ENCODE results near the gene GPR108.

GPR108 gene

DNA sequence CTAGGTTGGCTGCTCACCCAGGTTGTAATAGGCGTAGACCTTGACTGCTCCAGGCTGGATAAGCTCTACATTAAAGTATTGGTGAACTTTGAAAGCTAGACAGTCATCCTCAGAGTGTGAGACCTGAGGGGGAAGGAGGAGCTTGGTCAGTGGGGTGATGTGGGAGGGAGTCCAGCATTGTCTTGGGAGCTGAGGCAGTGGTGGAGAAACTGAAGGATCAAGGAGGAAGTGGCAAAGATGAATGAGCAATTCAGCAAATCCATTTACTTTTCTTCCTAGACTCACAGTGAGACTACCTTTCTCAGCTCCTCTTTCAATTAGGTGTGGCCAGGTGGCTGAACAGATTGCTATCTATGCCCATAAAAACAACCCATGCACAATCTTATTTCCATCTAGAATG lies 57.2 kb downstream of the GPR108 start:
- no peak overlapping the region for H3K4me3 ChIP-seq (ENCODE audit: low read depth, low read length)
- TF ChIP-seq OVOL3 (tag by site-specific recombination; IDR thresholded peaks at IDR 0.05): no peak
- CTCF ChIA-PET: interaction anchor here (2.1 kb wide), 1 partner anchor 183 kb away, joined by 5 read pairs; no protein-coding TSS in a partner anchor
- no peaks in the 10 kb centered on the region for H3K36me3 ChIP-seq (ENCODE audit: control insufficient read depth in 2 of 2, insufficient read depth in 1 of 2, low read length in 2 of 2)
- H3K27ac ChIP-seq (ENCODE audit: extremely low read depth, low read depth, low read length): no peak overlapping the region
- H3K9me3 ChIP-seq (ENCODE audit: control insufficient read depth, insufficient read depth, low read depth, low read length): no peaks in the 10 kb centered on the region
- POLR2A ChIA-PET: no interaction called here
- no peaks in the 10 kb centered on the region for H3K4me1 ChIP-seq (ENCODE audit: control insufficient read depth, insufficient read depth, low read length)

Measured in HEK293 (cell line).